ENCODE data around the gene LRRC1. TPM values are rescaled to one million over a fixed set of nuclear protein-coding genes. Genes with fewer than 3 reads are reported as not detected.

The LRRC1 gene
- total RNA-seq: 1.3 and 1.8 TPM in 2 replicates

GRCh38 chr6:53794720-53795339 is at the start of gene LRRC1:
Gene LRRC1, plus strand, starts transcription at chr6:53795005. Its CDS starts 252 bp downstream, at chr6:53795257.

Other genes with a start within 250 kb of the LRRC1 start
- 10.0 and 11.2 TPM in 2 replicates for gene GCLC, start 249.9 kb upstream of the LRRC1 start, total RNA-seq
- gene KLHL31, start 129.2 kb upstream of the LRRC1 start, total RNA-seq: 0.75 TPM in 1 of 2 replicates, not detected in the other